K562 (cell line): Measurements from ENCODE around the gene DOCK6. TPM values are rescaled to one million over a fixed set of nuclear protein-coding genes. Genes with fewer than 3 reads are reported as not detected.

Experiments used
- ATAC-seq: fragments of 200-7000 bp; cut with Tn5 transposase; 3 replicates; pipeline ENCODE4 v1.9.1; 2020; ENCODE audit warnings: moderate library complexity
- BruUV-seq: library from RNA; stranded (reverse); fragments of 400-500 nt; replicated peaks from 2 replicates; lab custom pipeline; 2021; lab: Mats Ljungman, UMichigan
- CTCF ChIA-PET: fragments of 300-600 bp; formaldehyde crosslinking; extraction: SDS; loops from one replicate; lab custom pipeline; 2021; ENCODE audit warnings: low intra/inter-chr PET ratio; lab: Yijun Ruan, JAX
- POLR2A ChIA-PET: fragments of 300-600, 350-650 bp; sonication (Branson Sonifier 250); formaldehyde crosslinking; extraction: SDS; loops from one replicate; lab custom pipeline; 2021; ENCODE audit warnings: antibody characterized with exemption, inconsistent platforms; lab: Yijun Ruan, JAX
- DNase-seq, 4 experiments: peaks; one replicate each; pipeline versions ENCODE4 v3.0.0 to v3.0.0-alpha.2; 2011 to 2018; ENCODE audit warnings: low spot score in 3 of 4, mixed read lengths in 3 of 4; ENCODE audit errors: extremely low read depth in 1 of 4
- FAIRE-seq: peaks from 2 replicates; lab custom pipeline; 2011; peaks lifted over from hg19 to GRCh38; lab: Jason Lieb, UNC
- H2AFZ ChIP-seq: 2 replicates; pipeline ENCODE4 v1.6.0; 2011; ENCODE audit warnings: low read depth, low read length, control low read depth, inconsistent platforms
- H3K27ac ChIP-seq: fragments of 200-600 bp; 3 replicates; pipeline ENCODE4 v1.8.0; 2011; ENCODE audit warnings: low read depth, mild to moderate bottlenecking, control low read depth, inconsistent platforms, low read length, moderate library complexity, mixed read lengths; ENCODE audit errors: extremely low read depth
- H3K27me3 ChIP-seq, 2 experiments: fragments of 300-600 bp in 1 of 2; 2 replicates in 1 of 2; 3 replicates in 1 of 2; pipeline versions ENCODE4 v1.6.0 to v1.8.0; 2011; ENCODE audit warnings: inconsistent platforms in 2 of 2, low read length in 2 of 2, mild to moderate bottlenecking in 1 of 2, mixed read lengths in 1 of 2, moderate library complexity in 1 of 2; ENCODE audit not compliant: control insufficient read depth in 2 of 2, insufficient read depth in 2 of 2
- H3K36me3 ChIP-seq: fragments of 300-600 bp; 3 replicates; pipeline ENCODE4 v1.8.0; 2011; ENCODE audit warnings: mild to moderate bottlenecking, low read length, inconsistent platforms; ENCODE audit not compliant: control insufficient read depth, insufficient read depth
- H3K4me1 ChIP-seq, 2 experiments: fragments of 200-600 bp in 1 of 2; replicated peaks in 1 of 2; 2 replicates in 1 of 2; 3 replicates in 1 of 2; pipeline versions ENCODE4 v1.5.1 to v1.8.0; 2011; ENCODE audit warnings: inconsistent platforms in 2 of 2, low read length in 2 of 2, mild to moderate bottlenecking in 1 of 2, mixed read lengths in 1 of 2, moderate library complexity in 1 of 2; ENCODE audit not compliant: control insufficient read depth in 2 of 2, insufficient read depth in 2 of 2
- H3K4me2 ChIP-seq: 2 replicates; pipeline ENCODE4 v1.6.1; 2011; ENCODE audit warnings: low read length, control low read depth, inconsistent platforms, mixed read lengths; ENCODE audit not compliant: insufficient read depth
- H3K4me3 ChIP-seq: fragments of 200-600 bp; sonication (generic), shearing (Covaris generic); 2 replicates; pipeline ENCODE4 v1.5.1; 2016; ENCODE audit warnings: control low read depth, inconsistent platforms
- H3K79me2 ChIP-seq: fragments of 200-600 bp; 3 replicates; pipeline ENCODE4 v1.8.0; 2011; ENCODE audit warnings: low read length, inconsistent platforms; ENCODE audit not compliant: control insufficient read depth, insufficient read depth
- H3K9ac ChIP-seq, 2 experiments: 2 replicates each; pipeline versions ENCODE4 v1.6.0 to v1.6.1; 2011; ENCODE audit warnings: low read depth in 2 of 2, low read length in 2 of 2, control low read depth in 1 of 2, inconsistent platforms in 1 of 2, mild to moderate bottlenecking in 1 of 2, mixed read lengths in 1 of 2; ENCODE audit not compliant: insufficient read depth in 1 of 2
- H3K9me1 ChIP-seq: one replicate; pipeline ENCODE4 v1.6.0; 2011; ENCODE audit warnings: inconsistent platforms, mild to moderate bottlenecking, low read length, moderate library complexity; ENCODE audit not compliant: control insufficient read depth, insufficient read depth
- H3K9me3 ChIP-seq: replicated peaks from 2 replicates; pipeline ENCODE4 v1.5.1; 2011; ENCODE audit warnings: low read depth, low read length, inconsistent platforms; ENCODE audit not compliant: control insufficient read depth, insufficient read depth
- H4K20me1 ChIP-seq: replicated peaks from 2 replicates; pipeline ENCODE4 v1.6.1; 2011; ENCODE audit warnings: low read length, inconsistent platforms, mixed read lengths; ENCODE audit not compliant: control insufficient read depth, insufficient read depth
- ADNP ChIP-seq: fragments of 200-800 bp; sonication (Bioruptor generic); IDR thresholded peaks from 2 replicates; pipeline ENCODE4 v1.6.1; 2016; ENCODE audit warnings: missing genetic modification characterization, missing compliant biosample characterization
- BHLHE40 ChIP-seq: IDR thresholded peaks from 2 replicates; pipeline ENCODE4 v1.6.1; 2011; ENCODE audit warnings: low read length, improper control_type of control experiment
- CBX3 ChIP-seq, 2 experiments: IDR thresholded peaks; 1 replicate in 1 of 2; 2 replicates in 1 of 2; pipeline ENCODE4 v1.6.1; 2012; ENCODE audit warnings: inconsistent platforms in 2 of 2, low read length in 2 of 2, borderline replicate concordance in 1 of 2, control low read depth in 1 of 2
- CBX5 ChIP-seq: IDR thresholded peaks from 2 replicates; pipeline ENCODE4 v1.6.1; 2014; ENCODE audit warnings: low read depth, borderline replicate concordance
- CEBPG ChIP-seq, 3 experiments: fragments of 200-800 bp in 1 of 3; sonication (Bioruptor generic) in 1 of 3; sonication (generic) in 1 of 3; formaldehyde crosslinking in 1 of 3; IDR thresholded peaks in 2 of 3; conservative IDR thresholded peaks in 1 of 3; 2 replicates each; pipeline versions ENCODE4 v1.6.1 to v1.8.0; 2016 to 2022; ENCODE audit warnings: missing compliant biosample characterization in 2 of 3, missing genetic modification characterization in 2 of 3, mild to moderate bottlenecking in 1 of 3, missing genetic modification reagents in 1 of 3
- ESRRA ChIP-seq: fragments of 450-650 bp; IDR thresholded peaks from 2 replicates; pipeline ENCODE4 v1.6.1; 2014; ENCODE audit warnings: low read depth, mild to moderate bottlenecking, moderate library complexity, borderline replicate concordance
- HBP1 ChIP-seq: fragments of 450-650 bp; formaldehyde crosslinking; IDR thresholded peaks from 2 replicates; pipeline ENCODE4 v1.4.0; 2022; ENCODE audit warnings: missing genetic modification characterization
- HEY1 ChIP-seq: fragments of 250-450 bp; sonication (Bioruptor Pico); IDR thresholded peaks from 2 replicates; pipeline ENCODE4 v1.5.0; 2020; ENCODE audit warnings: mild to moderate bottlenecking, moderate library complexity, borderline replicate concordance
- NR2F6 ChIP-seq: fragments of 450-650 bp; formaldehyde crosslinking; IDR thresholded peaks from 2 replicates; pipeline ENCODE4 v1.4.0; 2020; ENCODE audit warnings: mild to moderate bottlenecking
- TRIM28 ChIP-seq: fragments of 450-650 bp; IDR thresholded peaks from 2 replicates; pipeline ENCODE4 v1.6.1; 2017
- WGBS: fragments of 100-300 bp; shearing (Covaris generic); methylation state at CpG from one replicate; pipeline ENCODE4 v1.1.6; 2016; ENCODE audit warnings: low coverage, mixed read lengths; ENCODE audit not compliant: insufficient coverage; ENCODE audit errors: missing lambda C conversion rate; 5-methylcytosine and 5-hydroxymethylcytosine counted together
- in situ Hi-C: fragments of 300-500 bp; cut with MboI; formaldehyde crosslinking; loops from 4 replicates; pipeline ENCODE4 v1.15.0; 2018; ENCODE audit warnings: inconsistent platforms, mixed read lengths
- intact Hi-C: fragments of 100-400 bp; cut with micrococcal nuclease; formaldehyde crosslinking; loops from 2 replicates; pipeline ENCODE4 v1.14.2; 2022
- polyA plus RNA-seq, 8 experiments: library from polyadenylated mRNA; depleted of rRNA in 4 of 8; stranded (reverse) in 5 of 8; unstranded in 3 of 8; fragments of >200 nt; fragmentation: Nextera tagmentation in 2 of 8; fragmentation: Illumina TruSeq in 1 of 8; extraction: Ambion mirVana in 2 of 8; extraction: Trizol in 1 of 8; gene quantifications; 2 replicates each; pipeline versions ENCODE4 v1.2.1 to v1.2.3, GENCODE V29; 2011 to 2014; ENCODE audit warnings: inconsistent platforms in 1 of 8, missing spikeins in 1 of 8
- total RNA-seq, 7 experiments: library from RNA; depleted of rRNA in 6 of 7; stranded (reverse); fragments of >200 nt in 6 of 7; fragmentation: Illumina TruSeq in 2 of 7; extraction: Trizol in 2 of 7; gene quantifications; 2 replicates each; pipeline versions ENCODE4 v1.2.1 to v1.2.3, GENCODE V29; 2011 to 2021; ENCODE audit warnings: low replicate concordance in 1 of 7
- TF ChIP-seq, protein P1 (sequence below): fragments of 450-650 bp; IDR thresholded peaks from 2 replicates; pipeline ENCODE4 v1.6.1; 2018; ENCODE audit warnings: mild to moderate bottlenecking, low read depth; ENCODE audit not compliant: partially characterized antibody

Gene DOCK6
- total and polyA plus RNA-seq, 9 of the 15 experiments (the other 6 are each of a cell fraction or from before 2014, with no cell fraction given), result 0.35 to 19.3 (median 3.8) TPM

GRCh38 chr19:11223200-11223599, 39.1 kb downstream of the DOCK6 start (continued):
- TF ChIP-seq HEY1 (CRISPR knock-in tag), result no peak
- no peak for TF ChIP-seq NR2F6
- TF ChIP-seq HBP1 (CRISPR knock-in tag), result no peak
- no peak for TF ChIP-seq ESRRA

DNA sequence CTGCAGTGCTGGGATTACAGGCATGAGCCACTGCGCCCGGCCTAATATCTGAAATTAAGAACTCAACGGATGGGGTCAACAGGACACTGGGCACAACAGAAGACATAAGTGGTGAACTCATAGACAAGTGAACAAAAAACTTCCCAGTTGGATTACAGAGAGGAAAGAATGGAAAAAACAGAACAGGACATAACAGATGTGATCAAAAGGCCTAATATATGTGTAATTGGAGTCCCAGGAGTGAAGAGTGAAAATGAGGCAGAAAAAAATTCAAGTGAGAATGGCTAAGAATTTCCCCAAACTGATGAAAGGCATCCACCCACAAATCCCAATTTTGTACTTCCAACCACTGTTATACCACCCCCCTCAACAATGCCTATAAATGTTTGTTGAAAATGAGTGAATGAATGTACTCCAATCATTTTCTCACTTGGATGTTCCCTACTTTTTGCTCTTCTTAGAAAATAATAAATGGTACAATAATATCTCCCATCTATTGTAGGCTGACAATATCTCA, 41.2 kb downstream of the DOCK6 start:
- 68% methylated on average over 3 of the region's 3 CpGs for WGBS

More for the DNA sequence above, 41.2 kb downstream of the DOCK6 start:
- no peak for TF ChIP-seq ADNP (tag)
- no peak for TF ChIP-seq CEBPG (CRISPR knock-in tag; IDR thresholded peaks at IDR 0.05)
- no peak for TF ChIP-seq CEBPG (tag; conservative IDR thresholded peaks at IDR 0.05 in 1 of 2, IDR thresholded peaks at IDR 0.05 in 1 of 2)
- TF ChIP-seq CBX3 (IDR thresholded peaks at IDR 0.05; ENCODE audit: borderline replicate concordance in 1 of 2, low read length in 2 of 2), result peak in 1 of 2 experiments; percentile 75; a peak in 1 of 3 replicates
- TF ChIP-seq, protein P1, sequence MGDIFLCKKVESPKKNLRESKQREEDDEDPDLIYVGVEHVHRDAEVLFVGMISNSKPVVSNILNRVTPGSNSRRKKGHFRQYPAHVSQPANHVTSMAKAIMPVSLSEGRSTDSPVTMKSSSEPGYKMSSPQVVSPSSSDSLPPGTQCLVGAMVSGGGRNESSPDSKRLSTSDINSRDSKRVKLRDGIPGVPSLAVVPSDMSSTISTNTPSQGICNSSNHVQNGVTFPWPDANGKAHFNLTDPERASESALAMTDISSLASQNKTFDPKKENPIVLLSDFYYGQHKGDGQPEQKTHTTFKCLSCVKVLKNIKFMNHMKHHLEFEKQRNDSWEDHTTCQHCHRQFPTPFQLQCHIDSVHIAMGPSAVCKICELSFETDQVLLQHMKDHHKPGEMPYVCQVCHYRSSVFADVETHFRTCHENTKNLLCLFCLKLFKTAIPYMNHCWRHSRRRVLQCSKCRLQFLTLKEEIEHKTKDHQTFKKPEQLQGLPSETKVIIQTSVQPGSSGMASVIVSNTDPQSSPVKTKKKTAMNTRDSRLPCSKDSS, result peak; percentile 53
- TF ChIP-seq TRIM28, result peak; percentile 72
- 0 out of 2 replicates have a peak, but pooled peaks have one; percentile 51 for TF ChIP-seq CBX5
- TF ChIP-seq BHLHE40, result no peak
- Histone ChIP-seq H3K4me3 (no peak overlapping the region), H3K4me2 (no peak overlapping the region), H3K27me3 (no peaks in the 10 kb centered on the region), H2AFZ (no peak overlapping the region), H3K79me2 (no peaks in the 10 kb centered on the region), H3K27ac (no peak overlapping the region), H3K4me1 (peaks cover 0 to 10% of the 10 kb centered on the region in 2 experiments; a peak in 2 of 5 replicates), H3K9me1 (no peaks in the 10 kb centered on the region), H4K20me1 (no peaks in the 10 kb centered on the region), H3K9ac (no peak overlapping the region), H3K9me3 (peaks cover 4% of the 10 kb centered on the region; the same call in 1 of the 2 replicates), H3K36me3 (no peaks in the 10 kb centered on the region)
- intact Hi-C loops (no loop called here), in situ Hi-C loops (no loop called here)
- FAIRE-seq (no peak), DNase-seq (no peak), ATAC-seq (no peak)
- no TSS peak for BruUV-seq
- POLR2A ChIA-PET, result no interaction called here
- CTCF ChIA-PET, result no interaction called here
